Common myeloid progenitor, CD34-positive (primary cell): ENCODE results near the gene PRKCH.
"Not testable (repeated sequence)": the region's sequence is repeated elsewhere in the genome, so short reads cannot be mapped to it uniquely, and the experiment has no call there.

Source experiments
- CTCF ChIA-PET: fragments of 350-600 bp; sonication (Branson Sonifier 250); formaldehyde crosslinking; loops from one replicate; lab custom pipeline; 2021; ENCODE audit warnings: antibody characterized with exemption; lab: Charles Lee
- POLR2A ChIA-PET: fragments of 350-600 bp; sonication (Branson Sonifier 250); formaldehyde crosslinking; loops from one replicate; lab custom pipeline; 2021; ENCODE audit warnings: antibody characterized with exemption; lab: Charles Lee
- DNase-seq, 3 donors: peaks; one replicate each; pipeline versions ENCODE4 v3.0.0 to v3.0.0-alpha.2; 2013
- H3K27ac ChIP-seq, 2 experiments: 1 replicate in 1 of 2; 2 replicates in 1 of 2; pipeline ENCODE4 v1.7.0; 2013; ENCODE audit warnings: inconsistent platforms in 2 of 2, low read length in 2 of 2, mild to moderate bottlenecking in 2 of 2, low read depth in 1 of 2, moderate library complexity in 1 of 2; ENCODE audit not compliant: severe bottlenecking in 2 of 2, insufficient read depth in 1 of 2, poor library complexity in 1 of 2
- H3K27me3 ChIP-seq, 5 experiments: replicated peaks in 2 of 5; 1 replicate in 3 of 5; 2 replicates in 2 of 5; pipeline versions ENCODE4 v1.6.1 to v1.7.0; 2013; ENCODE audit warnings: low read length in 4 of 5, mild to moderate bottlenecking in 2 of 5, moderate library complexity in 2 of 5, inconsistent platforms in 1 of 5; ENCODE audit not compliant: insufficient read depth in 5 of 5, control insufficient read depth in 4 of 5
- H3K36me3 ChIP-seq, 4 experiments: 1 replicate in 2 of 4; 2 replicates in 2 of 4; pipeline versions ENCODE4 v1.6.1 to v1.7.0; 2013; ENCODE audit warnings: low read length in 3 of 4, control low read depth in 1 of 4, mild to moderate bottlenecking in 1 of 4; ENCODE audit not compliant: control insufficient read depth in 4 of 4, insufficient read depth in 4 of 4
- H3K4me1 ChIP-seq, 4 experiments: 1 replicate in 3 of 4; 2 replicates in 1 of 4; pipeline versions ENCODE4 v1.6.1 to v1.7.1; 2013; ENCODE audit warnings: low read length in 3 of 4, mild to moderate bottlenecking in 3 of 4, control low read depth in 1 of 4, inconsistent platforms in 1 of 4, moderate library complexity in 1 of 4; ENCODE audit not compliant: control insufficient read depth in 4 of 4, insufficient read depth in 4 of 4; ENCODE audit errors: control extremely low read depth in 1 of 4
- H3K4me3 ChIP-seq, 7 experiments: 1 replicate in 4 of 7; 2 replicates in 3 of 7; pipeline versions ENCODE4 v1.5.1 to v1.7.0; 2013; ENCODE audit warnings: mild to moderate bottlenecking in 7 of 7, low read length in 6 of 7, moderate library complexity in 6 of 7, inconsistent platforms in 2 of 7, low read depth in 2 of 7, control low read depth in 1 of 7; ENCODE audit not compliant: insufficient read depth in 4 of 7, control insufficient read depth in 1 of 7; ENCODE audit errors: extremely low read depth in 1 of 7
- H3K9me3 ChIP-seq, 5 experiments: 1 replicate in 4 of 5; 2 replicates in 1 of 5; pipeline versions ENCODE4 v1.6.1 to v1.7.1; 2013; ENCODE audit warnings: low read length in 4 of 5, mild to moderate bottlenecking in 2 of 5, inconsistent platforms in 1 of 5, low read depth in 1 of 5, moderate library complexity in 1 of 5; ENCODE audit not compliant: control insufficient read depth in 4 of 5, insufficient read depth in 2 of 5; ENCODE audit errors: control extremely low read depth in 1 of 5
- WGBS: methylation state at CpG from one replicate; pipeline ENCODE4 v1.1.5; 2013; ENCODE audit not compliant: insufficient coverage; 5-methylcytosine and 5-hydroxymethylcytosine counted together

Gene PRKCH

DNA sequence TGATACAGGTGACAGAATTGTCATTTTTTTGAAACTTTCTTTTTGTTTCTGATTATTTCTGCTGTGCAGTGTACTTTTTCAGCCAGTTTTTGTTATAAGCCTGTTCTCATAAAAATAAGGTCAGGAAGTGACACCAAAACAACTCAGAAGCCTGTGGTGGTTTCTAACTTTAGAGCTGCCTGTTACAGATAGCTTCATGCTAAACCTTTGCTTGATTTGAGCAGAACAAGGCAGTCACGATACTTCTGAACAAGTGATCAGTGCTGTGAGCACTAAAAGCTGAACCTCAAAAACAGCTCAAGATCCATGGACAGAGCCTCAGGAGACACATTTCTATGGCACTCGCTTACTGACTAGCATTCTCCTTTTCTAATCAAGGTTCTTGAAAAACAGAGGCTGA lies 82.0 kb downstream of the PRKCH start:
- H3K4me3 ChIP-seq: peak overlapping the region in 1 of 7 experiments; percentile 30
- WGBS: 0% methylated on average over 1 of the region's 2 CpGs

DNA sequence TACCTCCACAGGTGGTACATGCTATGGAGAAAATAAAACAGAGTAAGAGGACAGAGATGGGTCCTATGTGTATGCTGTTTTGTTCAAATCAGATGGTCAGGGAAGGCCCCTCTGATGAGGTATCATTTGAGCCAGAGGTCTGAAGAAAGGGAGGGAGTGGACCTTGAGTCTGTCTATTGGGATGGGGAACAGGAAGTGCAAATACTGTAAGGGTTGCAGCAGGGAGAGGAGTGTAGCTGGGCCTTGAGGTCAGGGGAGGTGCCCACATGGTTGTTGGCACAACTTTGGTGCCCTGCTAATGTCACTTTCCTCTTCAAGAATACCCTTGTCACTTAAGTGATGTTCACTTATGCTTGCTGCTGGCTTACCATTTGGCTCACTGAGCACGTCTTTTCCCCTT lies 83.3 kb downstream of the PRKCH start:
- Histone ChIP-seq H3K4me3 (no peak overlapping the region), H3K9me3 (no peaks in the 10 kb centered on the region), H3K4me1 (peaks cover 10 to 22% (median 13%) of the 10 kb centered on the region in 4 experiments), H3K27ac (no peak overlapping the region), H3K27me3 (no peaks in the 10 kb centered on the region), H3K36me3 (no peaks in the 10 kb centered on the region)
- 90% methylated on average over 1 of the region's 1 CpG for WGBS
- ChIA-PET POLR2A (no interaction called here), CTCF (interaction anchor here (0.6 to 1.1 kb wide), 2 partner anchors 26 to 911 kb away, joined by 3 to 5 read pairs; no protein-coding TSS in a partner anchor)
- DNase-seq: no peak

More for the DNA sequence above, 82.0 kb downstream of the PRKCH start:
- H3K27me3 ChIP-seq: no peaks in the 10 kb centered on the region
- H3K9me3 ChIP-seq: no peaks in the 10 kb centered on the region
- no peaks in the 10 kb centered on the region for H3K36me3 ChIP-seq
- H3K4me1 ChIP-seq: peaks cover 11 to 28% (median 15%) of the 10 kb centered on the region in 4 experiments
- peak in 1 of 3 donors; percentile 60 for DNase-seq
- peak overlapping the region in 1 of 2 experiments; percentile 40 for H3K27ac ChIP-seq
- ChIA-PET CTCF (interaction anchor here (1.0 to 1.2 kb wide), 2 partner anchors 9 to 107 kb away, joined by 3 to 5 read pairs; no protein-coding TSS in a partner anchor), POLR2A (no interaction called here)

DNA sequence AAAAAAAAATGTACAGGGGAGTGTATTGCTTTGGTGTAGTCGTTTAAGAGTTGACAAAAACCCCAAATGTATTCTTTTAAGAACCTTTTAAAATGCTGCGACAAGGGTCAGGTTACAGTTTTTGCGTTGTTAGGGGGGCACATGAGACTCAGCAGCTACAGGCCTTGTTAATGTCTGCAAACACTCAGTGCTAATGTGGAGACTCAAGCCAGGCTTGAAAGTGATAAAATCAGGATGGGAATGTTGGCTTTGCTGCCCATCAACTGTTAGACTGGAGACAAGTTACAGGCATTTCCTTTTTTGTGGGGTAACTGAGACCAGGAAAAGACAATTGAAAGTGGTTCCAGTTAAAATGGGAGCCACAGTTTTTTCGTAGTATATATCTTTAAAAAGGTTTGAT lies 84.8 kb downstream of the PRKCH start:
- no peak overlapping the region for H3K4me3 ChIP-seq
- H3K36me3 ChIP-seq: peaks cover 0 to 7% (median 6%) of the 10 kb centered on the region in 4 experiments
- no peaks in the 10 kb centered on the region for H3K27me3 ChIP-seq
- 95% methylated on average over 3 of the region's 4 CpGs for WGBS
- ChIA-PET POLR2A (no interaction called here), CTCF (no interaction called here)
- no peak for DNase-seq
- H3K9me3 ChIP-seq: no peaks in the 10 kb centered on the region
- H3K4me1 ChIP-seq: peaks cover 5 to 17% (median 11%) of the 10 kb centered on the region in 4 experiments
- H3K27ac ChIP-seq: no peak overlapping the region

DNA sequence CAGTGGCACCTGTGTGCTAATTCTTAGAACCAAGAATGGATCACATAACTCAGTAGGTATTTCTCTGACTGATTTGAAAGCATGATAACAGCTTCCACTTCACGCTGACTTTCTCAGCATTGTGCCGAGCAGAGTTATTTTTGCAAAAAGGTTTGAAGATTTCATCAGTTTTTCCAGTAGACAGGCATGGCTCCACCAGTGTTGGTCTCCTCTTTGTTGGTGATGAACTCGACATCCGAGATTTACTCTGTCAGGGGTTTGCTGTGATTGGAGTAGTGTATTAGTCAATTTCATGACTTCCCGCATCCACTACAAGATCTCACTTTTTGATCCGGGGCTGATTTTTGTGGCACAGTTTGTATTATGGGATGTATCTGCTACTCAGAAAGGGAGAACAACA lies 85.3 kb downstream of the PRKCH start:
- Histone ChIP-seq H3K36me3 (peaks cover 0 to 8% (median 6%) of the 10 kb centered on the region in 4 experiments), H3K27me3 (no peaks in the 10 kb centered on the region), H3K4me1 (peaks cover 5 to 17% (median 11%) of the 10 kb centered on the region in 4 experiments), H3K4me3 (no peak overlapping the region), H3K27ac (no peak overlapping the region), H3K9me3 (no peaks in the 10 kb centered on the region)
- DNase-seq: no peak
- ChIA-PET POLR2A (no interaction called here), CTCF (interaction anchor here (1.4 kb wide), 1 partner anchor 18 kb away, joined by 3 read pairs; no protein-coding TSS in a partner anchor)
- 84% methylated on average over 4 of the region's 6 CpGs for WGBS

DNA sequence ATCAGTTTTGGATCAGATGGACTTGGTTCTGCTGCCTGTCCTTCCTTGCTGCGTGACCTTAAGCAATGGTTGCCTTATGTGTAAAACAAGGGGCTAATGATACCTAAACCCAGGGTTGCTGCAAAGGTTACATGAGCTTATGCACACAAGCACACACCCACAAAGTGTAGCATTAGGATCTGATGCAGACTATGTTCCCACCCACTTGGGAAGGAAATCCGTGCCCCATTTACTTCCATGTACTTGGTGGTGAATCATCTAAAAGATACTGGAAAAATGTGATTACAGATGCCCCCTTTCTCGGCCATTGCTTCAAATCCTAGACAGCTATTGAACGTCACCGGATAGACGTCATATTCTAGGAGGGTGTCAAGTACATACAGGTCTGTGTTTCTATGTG lies 87.1 kb downstream of the PRKCH start:
- POLR2A ChIA-PET: no interaction called here
- 100% methylated on average over 6 of the region's 6 CpGs for WGBS
- H3K36me3 ChIP-seq: peaks cover 0 to 8% (median 6%) of the 10 kb centered on the region in 4 experiments
- H3K27me3 ChIP-seq: no peaks in the 10 kb centered on the region
- no peak for DNase-seq
- no peak overlapping the region for H3K4me3 ChIP-seq
- no peak overlapping the region for H3K27ac ChIP-seq
- CTCF ChIA-PET: interaction anchor here (1.0 to 2.1 kb wide), 3 partner anchors 14 to 116 kb away, joined by 3 to 7 read pairs (median 4); no protein-coding TSS in a partner anchor
- H3K4me1 ChIP-seq: peaks cover 3 to 18% (median 9%) of the 10 kb centered on the region in 4 experiments
- no peaks in the 10 kb centered on the region for H3K9me3 ChIP-seq

DNA sequence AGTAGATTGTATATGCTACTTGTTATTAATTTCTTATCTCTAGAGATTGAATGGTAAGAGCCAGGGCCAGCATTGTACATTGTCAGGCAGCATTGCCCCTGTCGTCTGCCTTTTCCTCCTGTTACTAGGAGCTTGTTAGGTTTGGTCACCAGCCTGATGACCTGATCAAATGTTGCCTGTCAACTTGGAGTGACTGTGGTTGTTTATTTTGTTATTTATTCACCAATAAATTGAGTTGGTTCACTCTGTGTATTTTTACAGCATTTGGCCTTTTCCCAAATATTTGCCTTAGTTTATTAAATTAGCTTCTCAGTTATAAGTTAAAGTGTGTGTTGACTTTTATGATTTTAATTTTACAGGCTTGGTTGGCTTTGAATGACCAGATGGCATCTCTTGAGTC lies 88.4 kb downstream of the PRKCH start:
- no peaks in the 10 kb centered on the region for H3K27me3 ChIP-seq
- WGBS: no CpG with 5 or more reads among the region's 1 CpG
- H3K27ac ChIP-seq: no peak overlapping the region
- H3K9me3 ChIP-seq: no peaks in the 10 kb centered on the region
- peaks cover 0 to 8% (median 6%) of the 10 kb centered on the region in 4 experiments for H3K36me3 ChIP-seq
- CTCF ChIA-PET: interaction anchor here (0.8 to 2.1 kb wide), 4 partner anchors 10 to 119 kb away, joined by 3 to 7 read pairs (median 4); no protein-coding TSS in a partner anchor
- no peak for DNase-seq
- H3K4me3 ChIP-seq: no peak overlapping the region
- peaks cover 0 to 14% (median 5%) of the 10 kb centered on the region in 4 experiments for H3K4me1 ChIP-seq
- POLR2A ChIA-PET: no interaction called here

DNA sequence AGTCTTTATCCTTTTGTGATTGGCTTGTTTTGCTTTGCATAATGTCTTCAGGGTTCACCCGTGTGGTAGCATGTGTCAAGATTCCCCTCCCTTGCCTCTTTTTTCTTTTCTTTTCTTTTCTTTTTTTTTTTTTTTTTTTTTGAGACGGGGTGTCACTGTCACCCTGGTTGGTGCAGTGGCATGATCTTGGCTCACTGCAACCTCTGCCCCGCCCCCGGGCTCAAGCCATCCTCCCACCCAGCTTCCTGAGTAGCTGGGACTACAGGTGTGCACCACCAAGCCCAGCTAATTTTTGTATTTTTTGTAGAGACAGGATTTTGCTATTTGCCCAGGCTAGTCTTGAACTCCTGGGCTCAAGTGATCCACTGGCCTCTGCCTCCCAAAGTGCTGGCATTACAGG lies 94.6 kb downstream of the PRKCH start:
- CTCF ChIA-PET: interaction anchor here (0.8 to 1.6 kb wide), 3 partner anchors 11 to 123 kb away, joined by 3 read pairs; no protein-coding TSS in a partner anchor
- POLR2A ChIA-PET, H3K27ac ChIP-seq, H3K9me3 ChIP-seq, H3K4me3 ChIP-seq, H3K36me3 ChIP-seq, H3K27me3 ChIP-seq, DNase-seq: not testable (repeated sequence)
- no CpG with 5 or more reads among the region's 4 CpGs for WGBS
- peaks cover 16 to 66% (median 48%) of the 10 kb centered on the region in 4 experiments for H3K4me1 ChIP-seq
